Esophagus squamous epithelium (tissue), 5 donors: Measurements from ENCODE around the gene AIG1. TPM values are rescaled to one million over a fixed set of nuclear protein-coding genes. Genes with fewer than 3 reads are reported as not detected.

ENCODE experiments used
- DNase-seq: peaks from one replicate; lab custom pipeline; 2025; lab: John Stamatoyannopoulos, UW
- H3K27ac ChIP-seq, 4 donors: fragments of 200-600 bp; sonication (generic); one replicate each; pipeline ENCODE4 v1.5.1; 2016 to 2019; ENCODE audit warnings: mild to moderate bottlenecking in 1 of 4
- H3K27me3 ChIP-seq, 4 donors: fragments of 200-600 bp; sonication (generic); 1 replicate in 3 of 4; 2 replicates in 1 of 4; pipeline versions ENCODE4 v1.5.1 to v1.6.0; 2017 to 2021; ENCODE audit warnings: antibody characterized with exemption in 1 of 4
- H3K36me3 ChIP-seq, 3 donors: fragments of 200-600 bp; sonication (generic); one replicate each; pipeline ENCODE4 v1.5.1; 2016 to 2019
- H3K4me1 ChIP-seq, 3 donors: fragments of 200-600 bp; sonication (generic); one replicate each; pipeline ENCODE4 v1.5.1; 2017 to 2019
- H3K4me3 ChIP-seq, 4 donors: fragments of 200-600 bp; sonication (generic); 1 replicate in 3 of 4; 2 replicates in 1 of 4; pipeline ENCODE4 v1.5.1; 2016 to 2019; ENCODE audit warnings: mild to moderate bottlenecking in 2 of 4, moderate library complexity in 1 of 4
- H3K9me3 ChIP-seq, 3 donors: fragments of 200-600 bp; sonication (generic); one replicate each; pipeline ENCODE4 v1.5.1; 2016 to 2019
- CTCF ChIP-seq, 6 experiments: fragments of 450-650 bp in 4 of 6; fragments of 200-600 bp in 2 of 6; sonication (generic) in 2 of 6; IDR thresholded peaks; one replicate each; pipeline ENCODE4 v1.5.1; 2016 to 2019; ENCODE audit warnings: antibody characterized with exemption in 6 of 6, mild to moderate bottlenecking in 4 of 6, moderate library complexity in 4 of 6
- POLR2A ChIP-seq, 4 donors: fragments of 450-650 bp; IDR thresholded peaks; one replicate each; pipeline ENCODE4 v1.6.1; 2017; ENCODE audit warnings: antibody characterized with exemption in 4 of 4, mild to moderate bottlenecking in 4 of 4, moderate library complexity in 3 of 4
- WGBS, 2 donors: methylation state at CpG; one replicate each; pipeline ENCODE4 v1.1.5; 2018; 5-methylcytosine and 5-hydroxymethylcytosine counted together
- intact Hi-C: fragments of 100-400 bp; cut with DNase I; formaldehyde crosslinking; loops from one replicate; pipeline ENCODE4 v1.15.0; 2022
- total RNA-seq, 4 donors: library from RNA; depleted of rRNA; stranded (reverse); fragments of >200 nt; gene quantifications; one replicate each; pipeline ENCODE4 v1.1.0, GENCODE V29; 2016
- donor health status: DM: yes; HTN: yes; CAD: no.

Gene AIG1
- total RNA-seq, 4 donors from 2014 or later: 29.1 to 30.5 (median 29.9) TPM

- H3K4me1 ChIP-seq: peaks cover 0 to 11% (median 0%) of the 10 kb centered on the region in 3 donors
- no peaks in the 10 kb centered on the region for H3K9me3 ChIP-seq
- no peak overlapping the region for H3K27ac ChIP-seq
- no peak overlapping the region for H3K4me3 ChIP-seq
- no peak for TF ChIP-seq CTCF (IDR thresholded peaks at IDR 0.05)
- WGBS, 2 donors: 92 to 94% methylated on average over 9 of the region's 9 CpGs
- H3K27me3 ChIP-seq: no peaks in the 10 kb centered on the region
- intact Hi-C loops: no loop called here
- DNase-seq: no peak
- no peaks in the 10 kb centered on the region for H3K36me3 ChIP-seq
Measured at GRCh38 chr6:143194095-143194589, 133.5 kb downstream of the AIG1 start.

- H3K9me3 ChIP-seq: no peaks in the 10 kb centered on the region
- H3K36me3 ChIP-seq: no peaks in the 10 kb centered on the region
- H3K27me3 ChIP-seq: no peaks in the 10 kb centered on the region
- TF ChIP-seq CTCF (IDR thresholded peaks at IDR 0.05) (no peak), POLR2A (IDR thresholded peaks at IDR 0.05) (no peak)
- intact Hi-C loops: no loop called here
- 61 to 63% methylated on average over 10 of the region's 10 CpGs for WGBS, 2 donors
- H3K4me3 ChIP-seq: no peak overlapping the region
- H3K4me1 ChIP-seq: peaks cover 0 to 11% (median 0%) of the 10 kb centered on the region in 3 donors
- no peak for DNase-seq
- no peak overlapping the region for H3K27ac ChIP-seq
Measured at GRCh38 chr6:143195349-143195845, 134.7 kb downstream of the AIG1 start.

- H3K4me1 ChIP-seq: peaks cover 0 to 11% (median 0%) of the 10 kb centered on the region in 3 donors
- no peak for DNase-seq
- H3K27ac ChIP-seq: no peak overlapping the region
- 57 to 68% methylated on average over 5 of the region's 5 CpGs for WGBS, 2 donors
- TF ChIP-seq POLR2A (IDR thresholded peaks at IDR 0.05): no peak
- no peak for TF ChIP-seq CTCF (IDR thresholded peaks at IDR 0.05)
- H3K27me3 ChIP-seq: no peaks in the 10 kb centered on the region
- H3K9me3 ChIP-seq: no peaks in the 10 kb centered on the region
- intact Hi-C loops: no loop called here
- no peak overlapping the region for H3K4me3 ChIP-seq
- H3K36me3 ChIP-seq: no peaks in the 10 kb centered on the region
Measured at GRCh38 chr6:143196525-143197225, 136.0 kb downstream of the AIG1 start.

GRCh38 chr6:143197377-143197776 lies 136.7 kb downstream of the AIG1 start:
- no peak overlapping the region for H3K27ac ChIP-seq
- no peaks in the 10 kb centered on the region for H3K36me3 ChIP-seq
- no peaks in the 10 kb centered on the region for H3K9me3 ChIP-seq
- no peaks in the 10 kb centered on the region for H3K27me3 ChIP-seq
- TF ChIP-seq POLR2A (IDR thresholded peaks at IDR 0.05) (no peak), CTCF (IDR thresholded peaks at IDR 0.05) (no peak)
- no peak for DNase-seq
- peaks cover 0 to 11% (median 0%) of the 10 kb centered on the region in 3 donors for H3K4me1 ChIP-seq
- H3K4me3 ChIP-seq: no peak overlapping the region
- intact Hi-C loops: no loop called here

- H3K27ac ChIP-seq: no peak overlapping the region
- intact Hi-C loops: no loop called here
- TF ChIP-seq POLR2A (IDR thresholded peaks at IDR 0.05) (no peak), CTCF (IDR thresholded peaks at IDR 0.05) (no peak)
- peaks cover 0 to 11% (median 0%) of the 10 kb centered on the region in 3 donors for H3K4me1 ChIP-seq
- H3K9me3 ChIP-seq: no peaks in the 10 kb centered on the region
- H3K36me3 ChIP-seq: no peaks in the 10 kb centered on the region
- no peaks in the 10 kb centered on the region for H3K27me3 ChIP-seq
- 55 to 71% methylated on average over 5 of the region's 5 CpGs for WGBS, 2 donors
- H3K4me3 ChIP-seq: no peak overlapping the region
- no peak for DNase-seq
Measured at GRCh38 chr6:143198312-143198711, 137.6 kb downstream of the AIG1 start.
